ENCODE data around the gene GFRA4.
A peak's percentile ranks its signal among the peaks of the same experiment; 100 is the strongest.
"Not testable (repeated sequence)": the region's sequence is repeated elsewhere in the genome, so short reads cannot be mapped to it uniquely, and the experiment has no call there.

GFRA4 gene

GRCh38 chr20:3652676-3653596 lies 10.3 kb downstream of the GFRA4 start:
- DNase-seq = peak; percentile 45

- DNase-seq = no peak
These were observed 11.0 kb downstream of the GFRA4 start for GRCh38 chr20:3652221-3652620.

GRCh38 chr20:3651204-3651962 lies 11.8 kb downstream of the GFRA4 start:
- DNase-seq = no peak

- DNase-seq = no peak
These were observed 14.2 kb downstream of the GFRA4 start for GRCh38 chr20:3648951-3649350.

GRCh38 chr20:3647473-3647872 lies 15.7 kb downstream of the GFRA4 start:
- DNase-seq = no peak

GRCh38 chr20:3646651-3647050 lies 16.5 kb downstream of the GFRA4 start:
- DNase-seq = no peak

GRCh38 chr20:3646067-3646440 lies 17.1 kb downstream of the GFRA4 start:
- DNase-seq = no peak

GRCh38 chr20:3645309-3646066 lies 17.7 kb downstream of the GFRA4 start:
- no peak for DNase-seq

GRCh38 chr20:3640259-3640658 lies 22.9 kb downstream of the GFRA4 start:
- DNase-seq = no peak

- no peak for DNase-seq
These were observed 27.9 kb downstream of the GFRA4 start for GRCh38 chr20:3635346-3635745.

- DNase-seq = no peak
These were observed 29.2 kb downstream of the GFRA4 start for GRCh38 chr20:3633913-3634478.

GRCh38 chr20:3632311-3633004 lies 30.7 kb downstream of the GFRA4 start:
- DNase-seq = no peak

- no peak for DNase-seq
These were observed 31.7 kb downstream of the GFRA4 start for GRCh38 chr20:3631534-3631933.

- no peak for DNase-seq
These were observed 32.8 kb downstream of the GFRA4 start for GRCh38 chr20:3630429-3630828.

GRCh38 chr20:3629893-3630292 lies 33.3 kb downstream of the GFRA4 start:
- DNase-seq = no peak

- DNase-seq = no peak
These were observed 34.5 kb downstream of the GFRA4 start for GRCh38 chr20:3628502-3629314.

- DNase-seq = no peak
These were observed 35.7 kb downstream of the GFRA4 start for GRCh38 chr20:3627476-3627875.

GRCh38 chr20:3622406-3622805 lies 40.8 kb downstream of the GFRA4 start:
- DNase-seq = no peak

GRCh38 chr20:3621111-3621510 lies 42.1 kb downstream of the GFRA4 start:
- no peak for DNase-seq

GRCh38 chr20:3616250-3616649 lies 46.9 kb downstream of the GFRA4 start:
- DNase-seq = no peak

- not testable (repeated sequence) for DNase-seq
These were observed 47.9 kb downstream of the GFRA4 start for GRCh38 chr20:3615171-3615840.
